LNCaP clone FGC (cell line): ENCODE measurements around the gene CACNA1B.

Experiments used
- DNase-seq: peaks from one replicate; pipeline ENCODE4 v3.0.0-alpha.2; 2011; ENCODE audit warnings: low read depth
- H3K4me3 ChIP-seq: 2 replicates; pipeline ENCODE4 v1.5.1; 2011; ENCODE audit warnings: mild to moderate bottlenecking, low read depth, low read length, control low read depth
- TF ChIP-seq, protein P1 (sequence below): IDR thresholded peaks from 2 replicates; pipeline ENCODE4 v1.5.1; 2012; ENCODE audit warnings: mild to moderate bottlenecking; ENCODE audit not compliant: control insufficient read depth, insufficient read depth; ENCODE audit errors: extremely low read depth

Gene CACNA1B

DNA sequence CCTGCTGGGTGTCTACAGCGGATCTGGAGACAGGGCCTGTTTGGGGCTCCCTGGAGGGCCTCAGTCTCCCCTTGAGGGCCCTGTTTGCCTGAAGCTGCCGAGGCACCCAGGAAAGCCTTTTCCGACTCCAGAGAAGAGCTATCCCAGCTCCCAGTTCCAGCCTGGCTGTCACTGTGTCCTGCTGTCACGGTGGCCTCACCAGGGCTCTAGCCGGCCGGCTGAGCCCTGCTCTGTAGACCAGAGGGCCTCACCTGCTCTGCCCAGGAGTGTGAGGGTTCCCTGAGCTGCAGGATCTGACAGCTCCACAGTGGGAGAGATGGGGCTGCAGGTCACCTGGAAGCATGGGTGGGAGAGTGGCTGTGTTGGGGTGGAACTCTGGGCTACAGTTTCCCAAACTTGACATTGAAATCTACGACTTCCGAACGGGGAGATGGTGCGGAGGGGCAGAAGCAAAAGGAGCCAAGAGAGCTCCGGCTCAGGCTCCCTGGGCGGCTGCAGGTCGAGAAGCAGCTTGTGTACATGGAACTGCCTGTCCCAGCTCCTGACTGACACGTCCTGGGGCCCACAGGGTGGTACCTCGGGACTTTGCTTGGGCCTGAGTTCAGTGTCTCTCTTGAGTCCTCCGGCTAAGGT lies 94.9 kb downstream of the CACNA1B start:
- H3K4me3 ChIP-seq, result no peak overlapping the region
- no peak for DNase-seq
- TF ChIP-seq, protein P1, sequence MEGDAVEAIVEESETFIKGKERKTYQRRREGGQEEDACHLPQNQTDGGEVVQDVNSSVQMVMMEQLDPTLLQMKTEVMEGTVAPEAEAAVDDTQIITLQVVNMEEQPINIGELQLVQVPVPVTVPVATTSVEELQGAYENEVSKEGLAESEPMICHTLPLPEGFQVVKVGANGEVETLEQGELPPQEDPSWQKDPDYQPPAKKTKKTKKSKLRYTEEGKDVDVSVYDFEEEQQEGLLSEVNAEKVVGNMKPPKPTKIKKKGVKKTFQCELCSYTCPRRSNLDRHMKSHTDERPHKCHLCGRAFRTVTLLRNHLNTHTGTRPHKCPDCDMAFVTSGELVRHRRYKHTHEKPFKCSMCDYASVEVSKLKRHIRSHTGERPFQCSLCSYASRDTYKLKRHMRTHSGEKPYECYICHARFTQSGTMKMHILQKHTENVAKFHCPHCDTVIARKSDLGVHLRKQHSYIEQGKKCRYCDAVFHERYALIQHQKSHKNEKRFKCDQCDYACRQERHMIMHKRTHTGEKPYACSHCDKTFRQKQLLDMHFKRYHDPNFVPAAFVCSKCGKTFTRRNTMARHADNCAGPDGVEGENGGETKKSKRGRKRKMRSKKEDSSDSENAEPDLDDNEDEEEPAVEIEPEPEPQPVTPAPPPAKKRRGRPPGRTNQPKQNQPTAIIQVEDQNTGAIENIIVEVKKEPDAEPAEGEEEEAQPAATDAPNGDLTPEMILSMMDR, result no peak

- TF ChIP-seq, protein P1, result no peak
- no peak for DNase-seq
- H3K4me3 ChIP-seq, result no peak overlapping the region
These were observed 95.4 kb downstream of the CACNA1B start for GRCh38 chr9:137972988-137973470.

DNA sequence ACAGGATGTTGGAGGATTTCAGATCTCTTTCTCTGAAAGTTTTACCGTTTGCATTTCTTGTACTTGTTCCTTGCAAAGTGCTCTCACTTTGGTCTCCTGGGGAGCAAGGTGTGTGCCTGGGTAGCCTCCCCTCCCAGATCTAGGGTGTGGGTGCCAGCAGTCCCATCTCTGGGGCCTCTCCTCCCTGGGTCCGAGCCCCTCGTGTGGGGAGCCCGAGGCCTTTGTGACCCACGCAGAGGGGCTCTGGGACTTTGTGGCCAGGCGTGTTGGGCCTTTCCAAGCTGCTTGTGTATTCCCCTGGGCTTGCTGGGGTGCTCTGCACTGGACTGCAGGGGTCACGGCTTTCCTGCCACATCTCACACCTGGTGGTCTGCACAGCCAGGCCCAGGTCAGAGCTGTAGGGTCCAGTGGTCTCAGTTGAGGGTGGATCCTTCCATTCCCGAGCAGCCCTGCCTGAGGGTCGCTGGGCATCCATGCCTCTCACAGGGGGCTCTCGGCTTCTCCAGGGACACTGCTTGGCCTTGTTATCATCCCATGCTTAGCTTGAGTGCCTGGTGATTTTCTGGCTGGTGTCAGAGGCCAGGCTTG lies 96.3 kb downstream of the CACNA1B start:
- H3K4me3 ChIP-seq, result no peak overlapping the region
- no peak for DNase-seq
- TF ChIP-seq, protein P1, result no peak

DNA sequence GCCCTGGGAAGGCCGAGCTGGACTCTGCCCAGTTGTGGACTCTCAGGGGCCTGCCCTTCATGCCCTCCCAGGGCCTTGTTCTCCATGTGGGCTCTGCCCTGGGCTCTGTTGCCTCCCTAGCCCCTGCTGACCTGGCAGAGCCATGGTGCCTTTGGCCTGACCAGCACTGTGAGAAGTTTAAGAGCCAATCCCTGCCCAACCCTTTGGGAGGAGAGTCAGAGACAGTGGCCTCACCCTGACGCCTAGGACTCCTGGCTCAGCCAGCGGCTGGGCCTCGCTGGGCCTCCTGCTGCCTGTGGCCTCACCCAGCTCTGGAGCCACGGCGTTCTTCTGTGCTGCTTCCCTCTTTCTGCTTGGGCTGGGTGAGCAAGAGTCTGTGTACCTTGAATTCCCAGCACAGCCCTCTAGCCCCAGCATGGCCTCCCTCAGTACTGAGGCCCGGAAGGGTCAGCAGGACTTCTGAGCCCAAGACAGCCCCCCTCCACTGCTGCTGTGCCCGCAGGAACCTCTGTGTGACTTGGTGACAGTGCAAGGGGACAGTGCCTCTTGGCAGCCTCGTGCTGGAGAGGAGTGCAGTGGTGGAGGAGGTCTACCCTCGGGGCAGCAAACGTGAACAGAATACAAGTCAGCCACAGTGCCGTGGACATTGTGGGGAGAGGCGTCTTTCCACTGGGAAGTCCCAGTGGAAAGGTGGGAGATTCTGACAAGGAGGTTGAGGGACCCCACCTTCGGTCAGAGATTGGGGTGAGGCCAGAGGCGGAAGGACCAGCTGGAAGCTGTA lies 97.4 kb downstream of the CACNA1B start:
- no peak overlapping the region for H3K4me3 ChIP-seq
- no peak for DNase-seq
- TF ChIP-seq, protein P1, result no peak

- DNase-seq, result no peak
- TF ChIP-seq, protein P1, result no peak
- no peak overlapping the region for H3K4me3 ChIP-seq
These were observed 97.9 kb downstream of the CACNA1B start for GRCh38 chr9:137975527-137975913.

DNA sequence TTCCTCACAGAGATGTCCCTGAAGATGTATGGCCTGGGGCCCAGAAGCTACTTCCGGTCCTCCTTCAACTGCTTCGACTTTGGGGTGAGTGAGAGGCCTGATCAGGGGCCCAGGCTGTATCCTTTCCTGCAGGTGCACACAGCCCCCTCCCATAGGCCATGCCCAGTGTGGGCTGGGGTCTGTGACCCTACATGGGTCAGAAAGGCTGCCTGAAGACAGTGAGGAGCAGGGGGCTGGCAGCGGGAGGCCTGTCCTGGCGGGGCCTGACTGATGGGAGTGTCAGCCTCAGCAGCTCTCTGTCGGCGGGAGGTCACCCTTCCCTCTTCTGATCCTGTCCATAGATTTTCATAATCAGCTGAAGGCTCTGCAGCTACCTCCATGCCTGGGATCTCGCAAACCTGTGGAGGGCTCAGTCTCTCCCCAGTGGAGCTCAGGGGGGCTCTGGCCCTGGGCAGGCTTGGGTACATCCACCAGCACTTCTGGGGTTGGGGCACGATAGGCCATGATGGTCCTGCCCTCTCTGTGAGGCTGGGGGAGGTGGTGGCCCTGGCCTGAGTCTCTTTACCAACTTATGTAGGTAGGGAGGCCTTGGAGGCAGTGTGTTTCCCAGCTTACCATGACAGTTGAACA lies 98.5 kb downstream of the CACNA1B start:
- H3K4me3 ChIP-seq, result no peak overlapping the region
- TF ChIP-seq, protein P1, result no peak
- DNase-seq, result no peak
